H1 (cell line): ENCODE measurements around the gene DPP10. TPM values are rescaled to one million over a fixed set of nuclear protein-coding genes. Genes with fewer than 3 reads are reported as not detected.

ENCODE experiments used
- BCL11A ChIP-seq, 2 experiments: IDR thresholded peaks; one replicate each; pipeline ENCODE4 v1.6.1; 2011; ENCODE audit warnings: low read depth in 2 of 2, low read length in 2 of 2, mild to moderate bottlenecking in 2 of 2
- HDAC2 ChIP-seq, 2 experiments: fragments of 300-600 bp in 1 of 2; sonication (generic) in 1 of 2; IDR thresholded peaks; 2 replicates each; pipeline ENCODE4 v1.6.1; 2011 to 2012; ENCODE audit warnings: low read depth in 2 of 2, low read length in 2 of 2, mild to moderate bottlenecking in 2 of 2, moderate library complexity in 2 of 2, borderline replicate concordance in 1 of 2, inconsistent platforms in 1 of 2
- POLR2AphosphoS5 ChIP-seq: IDR thresholded peaks from 2 replicates; pipeline ENCODE4 v1.6.1; 2011; ENCODE audit warnings: low read depth, low read length
- TAF1 ChIP-seq: IDR thresholded peaks from 2 replicates; pipeline ENCODE4 v1.6.1; 2011; ENCODE audit warnings: mild to moderate bottlenecking, low read depth, low read length
- polyA plus RNA-seq, 7 experiments: library from polyadenylated mRNA; depleted of rRNA in 3 of 7; stranded (reverse) in 5 of 7; unstranded in 2 of 7; fragments of >200 nt in 5 of 7; fragments of 200-250 nt in 2 of 7; gene quantifications; 1 replicate in 5 of 7; 2 replicates in 1 of 7; 4 replicates in 1 of 7; pipeline versions ENCODE4 v1.2.1 to v1.2.3, GENCODE V29; 2011 to 2013; ENCODE audit warnings: missing spikeins in 2 of 7, mixed read lengths in 2 of 7
- total RNA-seq: library from RNA; stranded (reverse); fragmentation: NEBNext Ultra II Directional; extraction: Animal tissue kit (Norgen Biotek cat#: 25700); gene quantifications from 2 replicates; pipeline ENCODE4 v1.2.1, GENCODE V29; 2021
- TF ChIP-seq, protein P1 (sequence below), 3 experiments: IDR thresholded peaks; 1 replicate in 2 of 3; 2 replicates in 1 of 3; pipeline versions ENCODE4 v1.5.1 to v1.6.1; 2011; ENCODE audit warnings: low read length in 3 of 3, mild to moderate bottlenecking in 3 of 3, inconsistent platforms in 2 of 3, low read depth in 1 of 3, moderate library complexity in 1 of 3; ENCODE audit not compliant: insufficient read depth in 1 of 3; ENCODE audit errors: control extremely low read depth in 1 of 3

Gene DPP10
- total and polyA plus RNA-seq, 2 of the 8 experiments (the other 6 are each of a cell fraction or from before 2014, with no cell fraction given), result 3.3 to 7.2 TPM

DNA sequence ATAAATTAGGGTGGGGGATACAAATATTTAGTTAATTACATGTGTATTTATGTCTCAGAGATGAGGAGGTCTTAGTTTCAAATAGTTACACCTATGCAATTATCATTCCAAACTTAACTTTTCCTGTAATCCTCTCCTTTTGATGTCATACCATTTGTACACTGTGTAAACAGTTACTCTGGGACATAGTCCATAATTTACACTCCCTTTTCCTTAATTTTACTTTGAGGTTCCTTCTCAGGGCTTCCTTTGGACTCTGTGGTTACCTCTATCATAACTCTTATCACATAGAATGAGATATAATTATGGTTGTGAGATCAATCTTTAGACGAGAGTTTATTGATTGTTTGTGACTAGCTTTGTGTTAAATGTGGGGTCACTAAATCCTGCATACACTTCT is 84.4 kb downstream of the DPP10 start (continued):
- TF ChIP-seq, protein P1, sequence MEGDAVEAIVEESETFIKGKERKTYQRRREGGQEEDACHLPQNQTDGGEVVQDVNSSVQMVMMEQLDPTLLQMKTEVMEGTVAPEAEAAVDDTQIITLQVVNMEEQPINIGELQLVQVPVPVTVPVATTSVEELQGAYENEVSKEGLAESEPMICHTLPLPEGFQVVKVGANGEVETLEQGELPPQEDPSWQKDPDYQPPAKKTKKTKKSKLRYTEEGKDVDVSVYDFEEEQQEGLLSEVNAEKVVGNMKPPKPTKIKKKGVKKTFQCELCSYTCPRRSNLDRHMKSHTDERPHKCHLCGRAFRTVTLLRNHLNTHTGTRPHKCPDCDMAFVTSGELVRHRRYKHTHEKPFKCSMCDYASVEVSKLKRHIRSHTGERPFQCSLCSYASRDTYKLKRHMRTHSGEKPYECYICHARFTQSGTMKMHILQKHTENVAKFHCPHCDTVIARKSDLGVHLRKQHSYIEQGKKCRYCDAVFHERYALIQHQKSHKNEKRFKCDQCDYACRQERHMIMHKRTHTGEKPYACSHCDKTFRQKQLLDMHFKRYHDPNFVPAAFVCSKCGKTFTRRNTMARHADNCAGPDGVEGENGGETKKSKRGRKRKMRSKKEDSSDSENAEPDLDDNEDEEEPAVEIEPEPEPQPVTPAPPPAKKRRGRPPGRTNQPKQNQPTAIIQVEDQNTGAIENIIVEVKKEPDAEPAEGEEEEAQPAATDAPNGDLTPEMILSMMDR (IDR thresholded peaks at IDR 0.05; ENCODE audit: control extremely low read depth in 1 of 3, insufficient read depth in 1 of 3, low read depth in 1 of 3, low read length in 3 of 3), result no peak
- TF ChIP-seq BCL11A (IDR thresholded peaks at IDR 0.05; ENCODE audit: low read depth in 2 of 2, low read length in 2 of 2), result no peak
- TF ChIP-seq HDAC2 (IDR thresholded peaks at IDR 0.05; ENCODE audit: borderline replicate concordance in 1 of 2, low read depth in 2 of 2, low read length in 2 of 2), result no peak
- no peak for TF ChIP-seq POLR2AphosphoS5
- no peak for TF ChIP-seq TAF1
